IMR-90 (cell line): ENCODE measurements around the gene NIPSNAP3A. TPM values are rescaled to one million over a fixed set of nuclear protein-coding genes. Genes with fewer than 3 reads are reported as not detected.

ENCODE experiments used
- ATAC-seq: fragments of 200-7000 bp; cut with Tn5 transposase; 2 replicates; pipeline ENCODE4 v1.9.1; 2020; ENCODE audit warnings: low read depth, mild to moderate bottlenecking, moderate library complexity
- BruUV-seq: library from RNA; stranded (reverse); fragments of 400-500 nt; replicated peaks from 2 replicates; lab custom pipeline; 2021; lab: Mats Ljungman, UMichigan
- CTCF ChIA-PET: fragments of 300-600 bp; formaldehyde crosslinking; extraction: SDS; loops from one replicate; lab custom pipeline; 2021; ENCODE audit warnings: antibody characterized with exemption; lab: Yijun Ruan, JAX
- POLR2A ChIA-PET: fragments of 300-600 bp; sonication (Branson Sonifier 250); formaldehyde crosslinking; loops from one replicate; lab custom pipeline; 2022; ENCODE audit warnings: antibody characterized with exemption; ENCODE audit not compliant: unreplicated experiment; lab: Charles Lee
- DNase-seq: peaks from one replicate; pipeline ENCODE4 v3.0.0; 2013
- H2AFZ ChIP-seq: replicated peaks from 2 replicates; pipeline ENCODE3; 2013; ENCODE audit warnings: low read length, mild to moderate bottlenecking; ENCODE audit not compliant: poor library complexity
- H2AK5ac ChIP-seq: 2 replicates; pipeline ENCODE4 v1.6.1; 2013; ENCODE audit warnings: low read depth, low read length, inconsistent platforms
- H2AK9ac ChIP-seq: replicated peaks from 2 replicates; pipeline ENCODE3; 2013; ENCODE audit warnings: mild to moderate bottlenecking, low read depth, low read length, moderate library complexity; ENCODE audit not compliant: poor library complexity
- H2BK120ac ChIP-seq: 2 replicates; pipeline ENCODE4 v1.6.1; 2013; ENCODE audit warnings: low read depth, low read length, inconsistent platforms
- H2BK15ac ChIP-seq: 3 replicates; pipeline ENCODE4 v1.6.1; 2013; ENCODE audit warnings: low read depth, low read length, inconsistent platforms
- H2BK20ac ChIP-seq: 2 replicates; pipeline ENCODE4 v1.6.1; 2013; ENCODE audit warnings: low read depth, mild to moderate bottlenecking, inconsistent platforms, low read length, moderate library complexity
- H2BK5ac ChIP-seq: 2 replicates; pipeline ENCODE4 v1.6.1; 2013; ENCODE audit warnings: mild to moderate bottlenecking, low read depth, low read length, inconsistent platforms; ENCODE audit not compliant: poor library complexity, severe bottlenecking
- H3K14ac ChIP-seq: replicated peaks from 2 replicates; pipeline ENCODE4 v1.6.1; 2013; ENCODE audit warnings: low read depth, low read length, inconsistent platforms
- H3K18ac ChIP-seq: 2 replicates; pipeline ENCODE4 v1.6.1; 2013; ENCODE audit warnings: low read depth, low read length, control low read depth
- H3K23ac ChIP-seq: 2 replicates; pipeline ENCODE4 v1.6.1; 2013; ENCODE audit warnings: low read depth, low read length, inconsistent platforms
- H3K27ac ChIP-seq: 2 replicates; pipeline ENCODE4 v1.5.1; 2013; ENCODE audit warnings: mild to moderate bottlenecking, control low read depth, low read length; ENCODE audit not compliant: insufficient read depth
- H3K27me3 ChIP-seq: 2 replicates; pipeline ENCODE4 v1.6.1; 2013; ENCODE audit warnings: low read length; ENCODE audit not compliant: control insufficient read depth, insufficient read depth
- H3K36me3 ChIP-seq: 2 replicates; pipeline ENCODE4 v1.6.1; 2013; ENCODE audit warnings: low read length, mixed read lengths; ENCODE audit not compliant: control insufficient read depth, insufficient read depth
- H3K4ac ChIP-seq: 2 replicates; pipeline ENCODE4 v1.6.1; 2013; ENCODE audit warnings: low read depth, low read length, inconsistent platforms
- H3K4me1 ChIP-seq: 2 replicates; pipeline ENCODE4 v1.6.1; 2013; ENCODE audit warnings: low read length, mixed read lengths; ENCODE audit not compliant: control insufficient read depth, insufficient read depth
- H3K4me2 ChIP-seq: 2 replicates; pipeline ENCODE4 v1.6.1; 2013; ENCODE audit warnings: low read depth, mild to moderate bottlenecking, control low read depth, low read length, moderate library complexity
- H3K4me3 ChIP-seq: 2 replicates; pipeline ENCODE4 v1.5.1; 2013; ENCODE audit warnings: low read depth, mild to moderate bottlenecking, control low read depth, low read length, moderate library complexity; ENCODE audit not compliant: insufficient read depth
- H3K56ac ChIP-seq: 2 replicates; pipeline ENCODE4 v1.6.1; 2013; ENCODE audit warnings: low read length, inconsistent platforms; ENCODE audit not compliant: insufficient read depth; ENCODE audit errors: extremely low read depth
- H3K79me1 ChIP-seq, 2 experiments: 2 replicates each; pipeline ENCODE4 v1.6.1; 2013; ENCODE audit warnings: low read length in 2 of 2, inconsistent platforms in 1 of 2, low read depth in 1 of 2
- H3K9ac ChIP-seq: 2 replicates; pipeline ENCODE4 v1.6.1; 2013; ENCODE audit warnings: low read depth, low read length, control low read depth
- H3K9me1 ChIP-seq: 2 replicates; pipeline ENCODE4 v1.6.1; 2013; ENCODE audit warnings: low read length, inconsistent platforms; ENCODE audit not compliant: insufficient read depth
- H3K9me3 ChIP-seq: 2 replicates; pipeline ENCODE4 v1.6.1; 2013; ENCODE audit warnings: low read length; ENCODE audit not compliant: control insufficient read depth, insufficient read depth
- H4K20me1 ChIP-seq: 2 replicates; pipeline ENCODE4 v1.6.1; 2013; ENCODE audit warnings: low read length, inconsistent platforms; ENCODE audit not compliant: insufficient read depth
- H4K5ac ChIP-seq: 2 replicates; pipeline ENCODE4 v1.6.1; 2013; ENCODE audit warnings: mild to moderate bottlenecking, low read depth, low read length, control low read depth
- H4K8ac ChIP-seq, 2 experiments: 2 replicates each; pipeline ENCODE4 v1.6.1; 2013; ENCODE audit warnings: low read depth in 2 of 2, low read length in 2 of 2, control low read depth in 1 of 2, inconsistent platforms in 1 of 2
- H4K91ac ChIP-seq: 2 replicates; pipeline ENCODE4 v1.6.1; 2013; ENCODE audit warnings: low read depth, low read length, inconsistent platforms; ENCODE audit not compliant: insufficient read depth
- BHLHE40 ChIP-seq: fragments of 150-350 bp; IDR thresholded peaks from 2 replicates; pipeline ENCODE4 v1.6.1; 2016; ENCODE audit warnings: mild to moderate bottlenecking, low read depth, low read length
- CEBPB ChIP-seq: IDR thresholded peaks from 2 replicates; pipeline ENCODE4 v1.6.1; 2012; ENCODE audit warnings: low read depth, low read length, improper control_type of control experiment
- CHD1 ChIP-seq: IDR thresholded peaks from 2 replicates; pipeline ENCODE4 v1.6.1; 2012; ENCODE audit warnings: low read depth, low read length, improper control_type of control experiment
- FOS ChIP-seq: fragments of 150-350 bp; IDR thresholded peaks from 2 replicates; pipeline ENCODE4 v1.6.1; 2016; ENCODE audit warnings: low read depth, low read length
- MAFK ChIP-seq: IDR thresholded peaks from 2 replicates; pipeline ENCODE4 v1.6.1; 2012; ENCODE audit warnings: low read depth, low read length, improper control_type of control experiment
- MAZ ChIP-seq: IDR thresholded peaks from 2 replicates; pipeline ENCODE4 v1.6.1; 2012; ENCODE audit warnings: low read depth, mild to moderate bottlenecking, low read length, improper control_type of control experiment, moderate library complexity, borderline replicate concordance
- MXI1 ChIP-seq: IDR thresholded peaks from 2 replicates; pipeline ENCODE4 v1.6.1; 2012; ENCODE audit warnings: low read depth, mild to moderate bottlenecking, low read length, moderate library complexity, borderline replicate concordance
- NFE2L2 ChIP-seq: fragments of 150-350 bp; IDR thresholded peaks from 2 replicates; pipeline ENCODE4 v1.6.1; 2016; ENCODE audit warnings: low read depth, mild to moderate bottlenecking, low read length
- POLR2A ChIP-seq: IDR thresholded peaks from 2 replicates; pipeline ENCODE4 v1.6.1; 2012; ENCODE audit warnings: mild to moderate bottlenecking, low read depth, low read length
- RAD21 ChIP-seq: IDR thresholded peaks from 2 replicates; pipeline ENCODE4 v1.6.1; 2012; ENCODE audit warnings: low read length, improper control_type of control experiment
- RCOR1 ChIP-seq: IDR thresholded peaks from 2 replicates; pipeline ENCODE4 v1.6.1; 2012; ENCODE audit warnings: mild to moderate bottlenecking, low read length, improper control_type of control experiment; ENCODE audit not compliant: insufficient replicate concordance
- RFX5 ChIP-seq: IDR thresholded peaks from 2 replicates; pipeline ENCODE4 v1.8.0; 2012; ENCODE audit warnings: low read depth, mild to moderate bottlenecking, low read length, moderate library complexity
- SMC3 ChIP-seq: fragments of 150-350 bp; IDR thresholded peaks from 2 replicates; pipeline ENCODE4 v1.6.1; 2016; ENCODE audit warnings: low read depth, mild to moderate bottlenecking, antibody characterized with exemption, low read length, moderate library complexity
- WGBS, 2 experiments: methylation state at CpG; one replicate each; pipeline versions ENCODE4 v1.1.5 to v1.1.7; 2013; ENCODE audit warnings: missing lambda C conversion rate in 2 of 2; ENCODE audit not compliant: insufficient read length in 1 of 2; ENCODE audit errors: extremely low coverage in 2 of 2; 5-methylcytosine and 5-hydroxymethylcytosine counted together
- dilution Hi-C: fragments of 300-500 bp; cut with HindIII; formaldehyde crosslinking; loops from one replicate; pipeline ENCODE4 v1.14.3; 2018; ENCODE audit warnings: low sequenced_read_pairs; ENCODE audit not compliant: unreplicated experiment
- in situ Hi-C: fragments of 300-500 bp; cut with MboI; formaldehyde crosslinking; loops from 3 replicates; pipeline ENCODE4 v1.14.3; 2019; ENCODE audit warnings: low sequenced_read_pairs, inconsistent platforms, mixed read lengths
- intact Hi-C: fragments of 100-400 bp; cut with micrococcal nuclease; formaldehyde crosslinking; loops from 2 replicates; pipeline ENCODE4 v1.10.0; 2022
- polyA plus RNA-seq, 3 experiments: library from polyadenylated mRNA; depleted of rRNA; stranded (reverse); fragments of >200 nt; gene quantifications; 2 replicates each; pipeline ENCODE4 v1.2.3, GENCODE V29; 2012; ENCODE audit warnings: low replicate concordance in 1 of 3
- total RNA-seq: library from RNA; depleted of rRNA; stranded (reverse); fragments of >200 nt; gene quantifications from 2 replicates; pipeline ENCODE4 v1.2.3, GENCODE V29; 2012
- TF ChIP-seq, protein P1 (sequence below): conservative IDR thresholded peaks from 2 replicates; pipeline ENCODE4 v1.5.1; 2012; ENCODE audit warnings: mild to moderate bottlenecking, low read depth, low read length, improper control_type of control experiment
- TF ChIP-seq, protein P2 (sequence below): fragments of 150-350 bp; IDR thresholded peaks from 2 replicates; pipeline ENCODE4 v1.6.1; 2016; ENCODE audit warnings: low read depth, mild to moderate bottlenecking, low read length, moderate library complexity, borderline replicate concordance
- TF ChIP-seq, protein P3 (sequence below): fragments of 150-350 bp; IDR thresholded peaks from 2 replicates; pipeline ENCODE4 v1.6.1; 2017; ENCODE audit warnings: mild to moderate bottlenecking, antibody characterized with exemption, low read length, low read depth

Gene NIPSNAP3A
- total and polyA plus RNA-seq, 2 of the 4 experiments (the other 2 are of a cell fraction): 21.4 to 32.1 TPM

- Histone ChIP-seq H2AK9ac (no peak overlapping the region), H3K18ac (no peak overlapping the region), H4K5ac (no peak overlapping the region), H3K14ac (no peak overlapping the region), H3K4me1 (peaks cover 5% of the 10 kb centered on the region), H2BK120ac (no peak overlapping the region), H2AFZ (no peak overlapping the region), H3K9me3 (no peaks in the 10 kb centered on the region), H4K20me1 (0 out of 2 replicates have a peak, but pooled peaks cover 8% of the 10 kb centered on the region), H3K56ac (no peak overlapping the region), H3K23ac (no peak overlapping the region), H3K27ac (no peak overlapping the region), H3K9ac (no peak overlapping the region), H2BK5ac (no peak overlapping the region), H3K27me3 (no peaks in the 10 kb centered on the region), H3K4me3 (no peak overlapping the region), H4K8ac (no peak overlapping the region), H2BK20ac (no peak overlapping the region), H3K9me1 (peaks cover 17% of the 10 kb centered on the region), H2AK5ac (no peak overlapping the region), H3K4ac (no peak overlapping the region), H3K79me1 (peaks cover 0 to 5% of the 10 kb centered on the region in 2 experiments; a peak in 2 of 4 replicates), H2BK15ac (no peak overlapping the region), H3K36me3 (peaks cover 61% of the 10 kb centered on the region), H4K91ac (no peak overlapping the region), H3K4me2 (no peak overlapping the region)
- ChIA-PET CTCF (no interaction called here), POLR2A (no interaction called here)
- 43% methylated on average over 1 of the region's 3 CpGs; no CpG with 5 or more reads in 1 of the 2 experiments for WGBS, 2 experiments
- dilution Hi-C loops: no loop called here
- peak; percentile 43 for ATAC-seq
- intact Hi-C loops: no loop called here
- TF ChIP-seq BHLHE40: no peak
- no peak for TF ChIP-seq CEBPB
- TF ChIP-seq RCOR1: no peak
- TF ChIP-seq RFX5: no peak
- TF ChIP-seq RAD21: peak; percentile 56
- TF ChIP-seq NFE2L2: no peak
- TF ChIP-seq MAFK: no peak
- no peak for TF ChIP-seq FOS
- TF ChIP-seq, protein P1, sequence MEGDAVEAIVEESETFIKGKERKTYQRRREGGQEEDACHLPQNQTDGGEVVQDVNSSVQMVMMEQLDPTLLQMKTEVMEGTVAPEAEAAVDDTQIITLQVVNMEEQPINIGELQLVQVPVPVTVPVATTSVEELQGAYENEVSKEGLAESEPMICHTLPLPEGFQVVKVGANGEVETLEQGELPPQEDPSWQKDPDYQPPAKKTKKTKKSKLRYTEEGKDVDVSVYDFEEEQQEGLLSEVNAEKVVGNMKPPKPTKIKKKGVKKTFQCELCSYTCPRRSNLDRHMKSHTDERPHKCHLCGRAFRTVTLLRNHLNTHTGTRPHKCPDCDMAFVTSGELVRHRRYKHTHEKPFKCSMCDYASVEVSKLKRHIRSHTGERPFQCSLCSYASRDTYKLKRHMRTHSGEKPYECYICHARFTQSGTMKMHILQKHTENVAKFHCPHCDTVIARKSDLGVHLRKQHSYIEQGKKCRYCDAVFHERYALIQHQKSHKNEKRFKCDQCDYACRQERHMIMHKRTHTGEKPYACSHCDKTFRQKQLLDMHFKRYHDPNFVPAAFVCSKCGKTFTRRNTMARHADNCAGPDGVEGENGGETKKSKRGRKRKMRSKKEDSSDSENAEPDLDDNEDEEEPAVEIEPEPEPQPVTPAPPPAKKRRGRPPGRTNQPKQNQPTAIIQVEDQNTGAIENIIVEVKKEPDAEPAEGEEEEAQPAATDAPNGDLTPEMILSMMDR: peak; percentile 37
- no peak for TF ChIP-seq POLR2A
- TF ChIP-seq CHD1: no peak
- TF ChIP-seq, protein P2, sequence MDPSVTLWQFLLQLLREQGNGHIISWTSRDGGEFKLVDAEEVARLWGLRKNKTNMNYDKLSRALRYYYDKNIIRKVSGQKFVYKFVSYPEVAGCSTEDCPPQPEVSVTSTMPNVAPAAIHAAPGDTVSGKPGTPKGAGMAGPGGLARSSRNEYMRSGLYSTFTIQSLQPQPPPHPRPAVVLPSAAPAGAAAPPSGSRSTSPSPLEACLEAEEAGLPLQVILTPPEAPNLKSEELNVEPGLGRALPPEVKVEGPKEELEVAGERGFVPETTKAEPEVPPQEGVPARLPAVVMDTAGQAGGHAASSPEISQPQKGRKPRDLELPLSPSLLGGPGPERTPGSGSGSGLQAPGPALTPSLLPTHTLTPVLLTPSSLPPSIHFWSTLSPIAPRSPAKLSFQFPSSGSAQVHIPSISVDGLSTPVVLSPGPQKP: no peak
- TF ChIP-seq, protein P3, sequence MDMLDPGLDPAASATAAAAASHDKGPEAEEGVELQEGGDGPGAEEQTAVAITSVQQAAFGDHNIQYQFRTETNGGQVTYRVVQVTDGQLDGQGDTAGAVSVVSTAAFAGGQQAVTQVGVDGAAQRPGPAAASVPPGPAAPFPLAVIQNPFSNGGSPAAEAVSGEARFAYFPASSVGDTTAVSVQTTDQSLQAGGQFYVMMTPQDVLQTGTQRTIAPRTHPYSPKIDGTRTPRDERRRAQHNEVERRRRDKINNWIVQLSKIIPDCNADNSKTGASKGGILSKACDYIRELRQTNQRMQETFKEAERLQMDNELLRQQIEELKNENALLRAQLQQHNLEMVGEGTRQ: no peak
- TF ChIP-seq SMC3: peak; percentile 40
- no peak for TF ChIP-seq MXI1
- no peak for TF ChIP-seq MAZ
- DNase-seq: peak; percentile 55
- in situ Hi-C loops: no loop called here
- no TSS peak for BruUV-seq
Measured at GRCh38 chr9:104808035-104808614, 60.6 kb downstream of the NIPSNAP3A start.
